Gastroesophageal sphincter (tissue), 4 donors: ENCODE measurements around the gene IRX3. TPM values are rescaled to one million over a fixed set of nuclear protein-coding genes. Genes with fewer than 3 reads are reported as not detected.

Source experiments
- ATAC-seq: fragments of 150-250 bp; one replicate; pipeline ENCODE4 v1.9.1; 2016; ENCODE audit warnings: mild to moderate bottlenecking, moderate library complexity
- H3K27ac ChIP-seq, 4 donors: fragments of 200-600 bp; sonication (generic) in 3 of 4; 1 replicate in 3 of 4; 2 replicates in 1 of 4; pipeline ENCODE4 v1.5.1; 2016 to 2019
- H3K27me3 ChIP-seq: fragments of 200-600 bp; sonication (generic); one replicate; pipeline ENCODE4 v1.5.1; 2019
- H3K36me3 ChIP-seq, 2 donors: fragments of 200-600 bp; sonication (generic); one replicate each; pipeline ENCODE4 v1.5.1; 2019; ENCODE audit warnings: control low read depth in 1 of 2
- H3K4me1 ChIP-seq, 3 donors: fragments of 200-600 bp; sonication (generic); 1 replicate in 2 of 3; 2 replicates in 1 of 3; pipeline ENCODE4 v1.5.1; 2016 to 2019; ENCODE audit warnings: control low read depth in 2 of 3
- H3K4me3 ChIP-seq, 2 donors: fragments of 200-600 bp; sonication (generic); one replicate each; pipeline ENCODE4 v1.5.1; 2019; ENCODE audit warnings: mild to moderate bottlenecking in 1 of 2, moderate library complexity in 1 of 2
- H3K9me3 ChIP-seq, 3 donors: fragments of 200-600 bp; sonication (generic); one replicate each; pipeline ENCODE4 v1.5.1; 2017 to 2019; ENCODE audit warnings: control low read depth in 2 of 3
- EP300 ChIP-seq: sonication (generic); formaldehyde crosslinking; IDR thresholded peaks from one replicate; pipeline ENCODE4 v1.6.1; 2017; ENCODE audit warnings: antibody characterized with exemption, mild to moderate bottlenecking
- POLR2A ChIP-seq, 2 donors: fragments of 450-650 bp; IDR thresholded peaks; one replicate each; pipeline ENCODE4 v1.6.1; 2017; ENCODE audit warnings: antibody characterized with exemption in 2 of 2, mild to moderate bottlenecking in 2 of 2, moderate library complexity in 1 of 2
- POLR2AphosphoS5 ChIP-seq: sonication (generic); formaldehyde crosslinking; IDR thresholded peaks from one replicate; pipeline ENCODE4 v1.6.1; 2017; ENCODE audit warnings: antibody characterized with exemption
- WGBS, 2 donors: methylation state at CpG; one replicate each; pipeline ENCODE4 v1.1.5; 2018; ENCODE audit warnings: low coverage in 1 of 2; 5-methylcytosine and 5-hydroxymethylcytosine counted together
- total RNA-seq, 4 donors: library from RNA; depleted of rRNA; stranded (reverse); fragments of >200 nt; gene quantifications; one replicate each; pipeline ENCODE4 v1.1.0, GENCODE V29; 2016
- TF ChIP-seq, protein P1 (sequence below), 4 experiments: fragments of 200-600 bp in 2 of 4; fragments of 450-650 bp in 2 of 4; sonication (generic) in 1 of 4; IDR thresholded peaks; one replicate each; pipeline ENCODE4 v1.5.1; 2017 to 2019; ENCODE audit warnings: antibody characterized with exemption in 4 of 4, mild to moderate bottlenecking in 2 of 4, moderate library complexity in 2 of 4

Gene IRX3
- total RNA-seq, 4 donors from 2014 or later = 0.77 to 3.2 (median 0.94) TPM; not detected in 1

DNA sequence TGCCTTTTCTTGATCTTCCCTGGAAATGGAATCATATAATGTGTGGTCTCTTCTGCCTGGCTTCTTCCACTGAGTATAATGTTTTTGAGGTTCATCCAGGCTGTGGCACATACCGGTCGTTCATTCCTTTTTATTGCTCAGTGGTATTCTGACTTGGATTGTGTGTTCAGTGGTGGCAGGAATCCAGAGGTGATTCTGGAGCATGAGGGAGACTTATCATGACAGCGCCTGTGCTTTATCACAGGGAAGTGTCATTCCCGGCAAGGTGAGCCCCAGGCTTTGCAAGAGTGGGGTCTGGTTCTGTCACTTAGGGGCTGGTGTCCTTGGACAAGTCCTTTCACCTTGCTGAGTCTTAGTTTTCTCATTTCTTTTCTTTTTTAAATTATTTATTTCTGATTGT, 53.0 kb downstream of the IRX3 start:
- no peak for ATAC-seq
- H3K27me3 ChIP-seq = peaks cover 31% of the 10 kb centered on the region
- no peaks in the 10 kb centered on the region for H3K4me1 ChIP-seq
- no peaks in the 10 kb centered on the region for H3K9me3 ChIP-seq
- H3K4me3 ChIP-seq = no peak overlapping the region
- 20 to 45% methylated on average over 1 to 4 of the region's 4 CpGs for WGBS, 2 donors
- H3K27ac ChIP-seq = no peak overlapping the region
- no peaks in the 10 kb centered on the region for H3K36me3 ChIP-seq
- no peak for TF ChIP-seq EP300
- TF ChIP-seq, protein P1, sequence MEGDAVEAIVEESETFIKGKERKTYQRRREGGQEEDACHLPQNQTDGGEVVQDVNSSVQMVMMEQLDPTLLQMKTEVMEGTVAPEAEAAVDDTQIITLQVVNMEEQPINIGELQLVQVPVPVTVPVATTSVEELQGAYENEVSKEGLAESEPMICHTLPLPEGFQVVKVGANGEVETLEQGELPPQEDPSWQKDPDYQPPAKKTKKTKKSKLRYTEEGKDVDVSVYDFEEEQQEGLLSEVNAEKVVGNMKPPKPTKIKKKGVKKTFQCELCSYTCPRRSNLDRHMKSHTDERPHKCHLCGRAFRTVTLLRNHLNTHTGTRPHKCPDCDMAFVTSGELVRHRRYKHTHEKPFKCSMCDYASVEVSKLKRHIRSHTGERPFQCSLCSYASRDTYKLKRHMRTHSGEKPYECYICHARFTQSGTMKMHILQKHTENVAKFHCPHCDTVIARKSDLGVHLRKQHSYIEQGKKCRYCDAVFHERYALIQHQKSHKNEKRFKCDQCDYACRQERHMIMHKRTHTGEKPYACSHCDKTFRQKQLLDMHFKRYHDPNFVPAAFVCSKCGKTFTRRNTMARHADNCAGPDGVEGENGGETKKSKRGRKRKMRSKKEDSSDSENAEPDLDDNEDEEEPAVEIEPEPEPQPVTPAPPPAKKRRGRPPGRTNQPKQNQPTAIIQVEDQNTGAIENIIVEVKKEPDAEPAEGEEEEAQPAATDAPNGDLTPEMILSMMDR (IDR thresholded peaks at IDR 0.05) = no peak
- TF ChIP-seq POLR2AphosphoS5 = no peak
- TF ChIP-seq POLR2A (IDR thresholded peaks at IDR 0.05) = no peak
